Testis (tissue), 3 donors: ENCODE data around the gene ETS2. TPM values are rescaled to one million over a fixed set of nuclear protein-coding genes. Genes with fewer than 3 reads are reported as not detected.

Experiments
- DNase-seq: peaks from one replicate; pipeline ENCODE4 v3.0.0-alpha.2; 2019
- H3K27ac ChIP-seq, 2 donors: fragments of 200-600 bp; sonication (generic); one replicate each; pipeline ENCODE4 v1.5.1; 2019
- H3K27me3 ChIP-seq: fragments of 200-600 bp; sonication (generic); one replicate; pipeline ENCODE4 v1.5.1; 2019
- H3K36me3 ChIP-seq: fragments of 200-600 bp; sonication (generic); one replicate; pipeline ENCODE4 v1.5.1; 2017; ENCODE audit warnings: low read depth; ENCODE audit errors: missing control alignments
- H3K4me1 ChIP-seq: fragments of 200-600 bp; sonication (generic); one replicate; pipeline ENCODE4 v1.5.1; 2019
- H3K4me3 ChIP-seq, 2 donors: fragments of 200-600 bp; sonication (generic); one replicate each; pipeline ENCODE4 v1.5.1; 2017 to 2019
- H3K9me3 ChIP-seq: fragments of 200-600 bp; sonication (generic); one replicate; pipeline ENCODE4 v1.5.1; 2017
- CTCF ChIP-seq, 3 experiments: fragments of 450-650 bp in 2 of 3; fragments of 200-600 bp in 1 of 3; sonication (generic) in 1 of 3; IDR thresholded peaks; one replicate each; pipeline ENCODE4 v1.5.1; 2016 to 2019; ENCODE audit warnings: antibody characterized with exemption in 3 of 3, mild to moderate bottlenecking in 2 of 3, moderate library complexity in 1 of 3
- POLR2A ChIP-seq: fragments of 450-650 bp; IDR thresholded peaks from one replicate; pipeline ENCODE4 v1.6.1; 2017; ENCODE audit warnings: antibody characterized with exemption, mild to moderate bottlenecking, moderate library complexity
- WGBS, 2 donors: methylation state at CpG; one replicate each; pipeline ENCODE4 v1.1.5; 2018; 5-methylcytosine and 5-hydroxymethylcytosine counted together
- intact Hi-C: fragments of 100-400 bp; cut with DNase I; formaldehyde crosslinking; loops from one replicate; pipeline ENCODE4 v1.15.1; 2023; ENCODE audit warnings: low total_unique reads
- polyA plus RNA-seq: library from polyadenylated mRNA; stranded (reverse); fragments of 350-450 nt; fragmentation: Illumina TruSeq; extraction: RNeasy Lipid Tissue Mini Kit (QIAGEN cat#74804); gene quantifications from one replicate; pipeline ENCODE4 v1.2.3, GENCODE V29; 2014; ENCODE audit warnings: low read depth, low replicate concordance; ENCODE audit not compliant: insufficient read depth
- total RNA-seq, 2 donors: library from RNA; depleted of rRNA; stranded (reverse); fragments of >200 nt; gene quantifications; one replicate each; pipeline ENCODE4 v1.2.3, GENCODE V29; 2016

ETS2 gene
- total and polyA plus RNA-seq, 3 donors from 2014 or later: 13.3 to 19.8 (median 16.2) TPM

DNA sequence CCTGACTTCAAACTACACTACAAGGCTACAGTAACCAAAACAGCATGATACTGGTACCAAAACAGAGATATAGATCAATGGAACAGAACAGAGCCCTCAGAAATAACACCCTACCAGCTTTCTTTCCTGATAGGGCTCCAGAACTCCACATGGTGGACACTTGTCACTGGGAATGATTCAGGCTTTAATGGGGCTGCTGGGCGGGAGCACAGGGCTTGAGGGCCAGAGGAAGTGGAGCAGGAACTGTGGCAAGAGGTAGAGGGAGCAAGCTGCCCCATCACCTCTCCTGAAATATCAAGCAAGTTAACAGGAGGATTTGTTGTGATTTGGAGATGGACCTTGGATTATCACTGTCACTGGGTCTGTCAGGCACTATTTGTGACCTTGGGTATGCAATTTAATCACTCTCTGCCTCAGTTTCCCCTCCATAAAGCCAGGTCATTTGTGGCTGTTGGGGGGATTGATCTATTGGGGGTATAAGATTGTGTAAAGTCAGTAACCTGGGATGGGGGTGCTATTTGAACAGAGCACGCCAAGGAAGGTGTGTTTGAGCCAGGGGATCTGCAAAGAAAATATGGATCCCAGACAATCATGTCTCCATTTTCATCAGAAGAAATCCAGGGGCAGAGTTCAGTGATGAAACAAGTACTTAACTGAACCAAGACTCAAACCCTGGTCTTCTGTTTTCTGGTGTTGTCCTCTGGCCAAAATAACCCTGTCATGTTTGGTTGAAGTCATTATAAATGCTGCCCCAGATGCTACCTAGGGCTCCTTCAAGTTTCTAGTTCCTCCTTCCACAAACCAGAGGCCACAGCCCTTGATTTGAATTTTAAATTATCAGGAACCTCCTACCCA lies 25.2 kb downstream of the ETS2 start:
- intact Hi-C loops: no loop called here
- TF ChIP-seq CTCF (IDR thresholded peaks at IDR 0.05) (no peak), POLR2A (no peak)
- Histone ChIP-seq H3K9me3 (no peaks in the 10 kb centered on the region), H3K36me3 (no peaks in the 10 kb centered on the region), H3K27me3 (no peaks in the 10 kb centered on the region), H3K4me3 (no peak overlapping the region), H3K4me1 (peaks cover 4% of the 10 kb centered on the region), H3K27ac (no peak overlapping the region)
- 83 to 89% methylated on average over 2 of the region's 2 CpGs for WGBS, 2 donors
- no peak for DNase-seq

DNA sequence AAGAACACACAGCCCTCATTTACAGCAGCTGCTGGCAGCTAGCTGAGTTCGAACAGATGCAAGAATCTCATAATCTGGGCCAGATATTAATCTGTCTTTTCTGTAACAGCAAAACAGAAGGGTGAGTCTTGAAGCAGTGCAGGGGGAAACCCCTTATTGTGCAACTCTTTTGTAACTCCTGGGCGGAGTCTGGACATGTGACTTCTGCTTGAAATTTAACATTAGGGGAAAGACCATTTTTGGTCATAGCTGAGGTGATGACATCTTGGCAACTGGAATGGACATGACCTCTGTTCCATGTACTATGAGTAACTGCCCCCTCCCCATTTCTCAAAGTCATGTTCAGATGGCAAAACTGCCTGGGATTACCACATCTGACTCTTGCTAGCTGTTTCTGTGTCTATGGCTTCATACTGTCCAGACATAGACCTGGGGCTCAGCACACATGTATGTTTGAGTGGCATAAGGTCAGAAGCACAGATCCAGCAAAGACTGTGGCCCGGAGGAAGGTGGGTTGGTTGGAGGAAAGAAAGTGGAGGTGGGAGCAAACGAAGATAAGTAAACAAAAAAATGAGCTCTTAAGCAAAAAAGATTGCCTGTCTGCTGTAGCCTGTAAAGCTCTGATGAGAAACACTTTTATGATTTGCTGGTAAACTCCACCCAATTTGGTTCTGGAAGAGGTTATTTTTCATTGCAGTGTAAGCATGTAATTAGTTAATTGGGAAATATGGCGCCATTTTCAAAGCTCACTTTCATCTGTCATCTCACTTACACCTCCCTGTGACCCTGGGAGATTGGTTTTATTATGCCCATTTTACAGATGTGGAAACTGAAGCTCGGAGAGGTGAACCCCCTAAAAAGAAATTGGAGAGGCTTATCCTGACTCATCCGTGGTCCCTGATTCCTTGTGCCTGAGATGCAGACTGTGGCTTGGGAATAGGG lies 26.1 kb downstream of the ETS2 start:
- H3K4me3 ChIP-seq: no peak overlapping the region
- H3K27ac ChIP-seq: no peak overlapping the region
- peak; percentile 67 for DNase-seq
- H3K36me3 ChIP-seq: no peaks in the 10 kb centered on the region
- H3K9me3 ChIP-seq: no peaks in the 10 kb centered on the region
- no peak for TF ChIP-seq POLR2A
- TF ChIP-seq CTCF (IDR thresholded peaks at IDR 0.05): no peak
- H3K4me1 ChIP-seq: peaks cover 4% of the 10 kb centered on the region
- 72 to 78% methylated on average over 6 to 7 of the region's 7 CpGs for WGBS, 2 donors
- intact Hi-C loops: no loop called here
- no peaks in the 10 kb centered on the region for H3K27me3 ChIP-seq

GRCh38 chr21:38832664-38833063 lies 26.9 kb downstream of the ETS2 start:
- H3K27ac ChIP-seq: no peak overlapping the region
- no peaks in the 10 kb centered on the region for H3K27me3 ChIP-seq
- TF ChIP-seq POLR2A (no peak), CTCF (IDR thresholded peaks at IDR 0.05) (no peak)
- no peaks in the 10 kb centered on the region for H3K9me3 ChIP-seq
- H3K4me3 ChIP-seq: no peak overlapping the region
- WGBS, 2 donors: 83% methylated on average over 3 of the region's 3 CpGs
- peaks cover 4% of the 10 kb centered on the region for H3K4me1 ChIP-seq
- H3K36me3 ChIP-seq: no peaks in the 10 kb centered on the region
- no peak for DNase-seq
- intact Hi-C loops: no loop called here

DNA sequence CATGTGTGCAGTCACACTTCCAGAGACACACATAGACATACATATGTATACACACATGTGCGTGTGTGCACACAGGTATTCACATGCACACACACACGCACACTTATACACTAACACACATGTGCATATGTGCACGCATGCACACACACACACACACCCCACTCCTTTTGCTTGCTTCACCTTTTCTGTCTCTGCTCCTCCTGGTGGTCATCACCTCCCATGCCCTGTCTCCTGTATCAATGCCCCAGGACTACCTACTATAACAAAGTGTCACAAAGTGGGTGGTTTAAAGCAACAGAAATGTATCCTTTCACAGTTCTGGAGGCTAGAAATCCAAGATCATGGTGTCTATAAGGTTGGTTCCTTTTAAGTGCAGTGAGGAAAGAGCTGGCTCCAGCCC lies 27.4 kb downstream of the ETS2 start:
- intact Hi-C loops: no loop called here
- DNase-seq: no peak
- no peaks in the 10 kb centered on the region for H3K36me3 ChIP-seq

More for the DNA sequence above, 27.4 kb downstream of the ETS2 start:
- Histone ChIP-seq H3K4me3 (no peak overlapping the region), H3K27ac (no peak overlapping the region), H3K4me1 (peaks cover 4% of the 10 kb centered on the region), H3K9me3 (no peaks in the 10 kb centered on the region), H3K27me3 (no peaks in the 10 kb centered on the region)
- TF ChIP-seq CTCF (IDR thresholded peaks at IDR 0.05) (no peak), POLR2A (no peak)
- 79 to 96% methylated on average over 3 of the region's 3 CpGs for WGBS, 2 donors
